T-cell (primary cell): ENCODE measurements around the gene HOXD9. TPM values are rescaled to one million over a fixed set of nuclear protein-coding genes. Genes with fewer than 3 reads are reported as not detected.

Source experiments
- ATAC-seq, 4 experiments: fragments of 200-7000 bp in 3 of 4; fragments of 150-1000 bp in 1 of 4; cut with Tn5 transposase; replicated peaks in 1 of 4; 1 replicate in 3 of 4; 2 replicates in 1 of 4; pipeline ENCODE4 v1.10.0; 2021; ENCODE audit warnings: moderate library complexity in 3 of 4, mild to moderate bottlenecking in 2 of 4, moderate number of reproducible peaks in 1 of 4
- CTCF ChIA-PET, 2 donors: fragments of 300-600 bp; sonication (Branson Sonifier 250); formaldehyde crosslinking; loops; one replicate each; lab custom pipeline; 2022; ENCODE audit warnings: antibody characterized with exemption in 2 of 2; lab: Charles Lee
- POLR2A ChIA-PET, 2 donors: fragments of 300-600 bp; sonication (Branson Sonifier 250); formaldehyde crosslinking; loops; one replicate each; lab custom pipeline; 2022; ENCODE audit warnings: antibody characterized with exemption in 2 of 2; lab: Charles Lee
- DNase-seq, 35 experiments: peaks; one replicate each; pipeline versions ENCODE4 v3.0.0 to v3.0.0-alpha.2; 2013 to 2023
- H3K27ac ChIP-seq: one replicate; pipeline ENCODE4 v1.5.1; 2013; ENCODE audit warnings: low read length
- H3K27me3 ChIP-seq, 2 experiments: replicated peaks in 1 of 2; 1 replicate in 1 of 2; 2 replicates in 1 of 2; pipeline versions ENCODE4 v1.6.1 to v1.7.0; 2013; ENCODE audit warnings: low read length in 1 of 2, mixed read lengths in 1 of 2; ENCODE audit not compliant: control insufficient read depth in 2 of 2, insufficient read depth in 2 of 2; ENCODE audit errors: extremely low read depth in 1 of 2
- H3K36me3 ChIP-seq, 2 donors: 1 replicate in 1 of 2; 2 replicates in 1 of 2; pipeline versions ENCODE4 v1.6.1 to v1.7.0; 2013; ENCODE audit warnings: low read length in 1 of 2; ENCODE audit not compliant: control insufficient read depth in 2 of 2, insufficient read depth in 1 of 2; ENCODE audit errors: extremely low read depth in 1 of 2
- H3K4me1 ChIP-seq, 2 experiments: 1 replicate in 1 of 2; 2 replicates in 1 of 2; pipeline versions ENCODE4 v1.6.1 to v1.7.0; 2013; ENCODE audit warnings: low read length in 2 of 2, mixed read lengths in 1 of 2; ENCODE audit not compliant: insufficient read depth in 2 of 2, control insufficient read depth in 1 of 2; ENCODE audit errors: extremely low read depth in 1 of 2
- H3K4me3 ChIP-seq, 2 donors: 1 replicate in 1 of 2; 2 replicates in 1 of 2; pipeline versions ENCODE4 v1.5.1 to v1.7.0; 2013; ENCODE audit warnings: mild to moderate bottlenecking in 2 of 2, low read length in 1 of 2, moderate library complexity in 1 of 2; ENCODE audit not compliant: control insufficient read depth in 1 of 2; ENCODE audit errors: extremely low read depth in 1 of 2
- H3K9me3 ChIP-seq: 2 replicates; pipeline ENCODE4 v1.7.0; 2013
- H3K27ac Mint-ChIP-seq, 2 donors: one replicate each; pipeline ENCODE4 v1.8.0; 2020 to 2021; ENCODE audit warnings: mild to moderate bottlenecking in 2 of 2, mixed read lengths in 2 of 2
- H3K27me3 Mint-ChIP-seq, 2 donors: one replicate each; pipeline ENCODE4 v1.8.0; 2021 to 2022; ENCODE audit warnings: mixed read lengths in 2 of 2
- H3K36me3 Mint-ChIP-seq: one replicate; pipeline ENCODE4 v1.8.0; 2021; ENCODE audit warnings: mixed read lengths
- H3K4me1 Mint-ChIP-seq, 3 donors: one replicate each; pipeline ENCODE4 v1.8.0; 2020 to 2022; ENCODE audit warnings: mixed read lengths in 3 of 3, mild to moderate bottlenecking in 1 of 3
- H3K4me3 Mint-ChIP-seq, 3 donors: one replicate each; pipeline ENCODE4 v1.8.0; 2020 to 2022; ENCODE audit warnings: mild to moderate bottlenecking in 3 of 3, mixed read lengths in 3 of 3, moderate library complexity in 3 of 3
- H3K9me3 Mint-ChIP-seq, 3 donors: one replicate each; pipeline ENCODE4 v1.8.0; 2020 to 2022; ENCODE audit warnings: mixed read lengths in 3 of 3
- WGBS: methylation state at CpG from one replicate; pipeline ENCODE4 v1.1.5; 2013; ENCODE audit warnings: missing lambda C conversion rate; ENCODE audit not compliant: insufficient coverage; 5-methylcytosine and 5-hydroxymethylcytosine counted together
- total RNA-seq, 35 experiments: library from RNA in 6 of 35; stranded (reverse) in 6 of 35; fragments of 120-200 nt in 1 of 35; gene quantifications; one replicate each; pipeline versions ENCODE4 v1.2.1 to v1.2.4 and lab custom pipeline; 2013 to 2026

The HOXD9 gene
- total RNA-seq, 5 donors from 2014 or later (not counting 1 experiment from before 2014, with no cell fraction given), result 0.13 to 0.15 TPM; not detected in 3

DNA sequence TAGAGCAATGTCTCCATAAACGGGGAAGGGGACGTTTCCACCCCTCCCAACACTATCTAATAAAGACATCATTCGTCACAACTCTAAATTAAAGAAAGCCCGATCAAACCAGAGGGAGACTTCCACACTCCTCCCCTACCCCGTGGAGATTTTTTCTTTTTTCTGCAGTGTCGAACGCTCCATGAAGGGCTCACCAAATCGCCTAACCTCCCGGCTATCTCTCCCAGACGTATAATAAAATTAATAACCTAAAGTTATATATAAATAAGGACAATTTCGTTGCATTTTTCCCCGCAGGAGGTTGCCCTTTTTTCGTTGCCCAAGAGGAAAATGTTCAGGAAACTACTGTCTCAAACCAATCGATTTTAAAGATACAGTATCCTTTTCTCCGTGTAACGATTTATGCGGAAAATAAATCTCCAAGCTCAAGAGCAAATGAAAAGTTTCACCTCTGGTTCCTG is 41.1 kb upstream of the HOXD9 start:
- H3K4me1 Mint-ChIP-seq, result peaks cover 11 to 18% (median 13%) of the 10 kb centered on the region in 3 donors
- Histone ChIP-seq H3K36me3 (no peaks in the 10 kb centered on the region), H3K4me1 (peaks cover 0 to 39% of the 10 kb centered on the region in 2 experiments), H3K9me3 (peaks cover 4% of the 10 kb centered on the region), H3K4me3 (peak overlapping the region in 1 of 2 donors; percentile 11), H3K27ac (no peak overlapping the region), H3K27me3 (peaks cover 29 to 77% of the 10 kb centered on the region in 2 experiments)
- H3K36me3 Mint-ChIP-seq, result peaks cover 15% of the 10 kb centered on the region
- H3K9me3 Mint-ChIP-seq, result peaks cover 3 to 17% (median 11%) of the 10 kb centered on the region in 3 donors
- H3K27me3 Mint-ChIP-seq, result peaks cover 61 to 77% of the 10 kb centered on the region in 2 donors
- ChIA-PET POLR2A (no interaction called here), CTCF (no interaction called here)
- H3K4me3 Mint-ChIP-seq, result peak overlapping the region in 1 of 3 donors; percentile 37
- H3K27ac Mint-ChIP-seq, result peak overlapping the region; percentile 48 to 65
- 22% methylated on average over 5 of the region's 17 CpGs for WGBS
- ATAC-seq (no peak), DNase-seq (peak in 1 of 35 experiments; percentile 17)

DNA sequence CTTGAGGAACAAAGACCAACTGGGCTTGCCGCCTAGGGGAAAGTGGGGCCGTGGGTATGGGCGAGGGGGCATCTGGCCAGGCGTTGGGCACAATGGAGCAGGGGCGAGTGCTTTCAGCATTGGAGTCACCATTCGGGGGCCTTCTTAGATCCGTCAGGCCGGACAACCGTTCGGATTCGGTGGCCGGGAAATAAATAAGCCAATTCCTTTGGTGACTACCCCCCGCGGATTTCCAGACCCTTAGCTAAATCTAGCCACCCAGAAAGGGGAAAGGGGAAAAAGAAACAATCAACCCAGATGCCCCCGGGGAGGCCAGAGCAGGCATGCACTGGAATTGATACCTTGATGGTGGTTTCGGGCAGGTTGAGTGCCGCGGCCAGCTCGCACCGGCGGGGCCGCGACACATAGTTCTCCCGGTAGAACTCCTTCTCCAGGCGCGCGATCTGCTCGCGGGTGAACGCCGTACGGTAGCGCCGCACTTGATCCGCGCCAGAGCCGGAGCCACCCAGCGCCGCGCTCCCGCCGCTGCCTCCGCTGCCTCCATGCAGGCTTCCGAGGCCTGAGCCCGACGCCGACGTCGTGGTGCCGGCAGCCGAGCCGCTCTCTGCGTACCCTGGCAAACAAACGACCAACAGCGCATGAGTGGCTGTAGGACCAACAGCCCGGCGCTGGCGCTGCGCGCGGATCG is 40.5 kb upstream of the HOXD9 start:
- POLR2A ChIA-PET, result interaction anchor here in 1 of 2 donors (1.0 kb wide), 1 partner anchor 21 kb away, joined by 3 read pairs; no protein-coding TSS in a partner anchor
- peaks cover 33 to 81% of the 10 kb centered on the region in 2 experiments for H3K27me3 ChIP-seq
- WGBS, result 14% methylated on average over 54 of the region's 62 CpGs
- H3K36me3 Mint-ChIP-seq, result peaks cover 15% of the 10 kb centered on the region
- H3K4me1 Mint-ChIP-seq, result peaks cover 11 to 18% (median 13%) of the 10 kb centered on the region in 3 donors
- H3K9me3 ChIP-seq, result peaks cover 4% of the 10 kb centered on the region
- peaks cover 0 to 39% of the 10 kb centered on the region in 2 experiments for H3K4me1 ChIP-seq
- peaks cover 61 to 79% of the 10 kb centered on the region in 2 donors for H3K27me3 Mint-ChIP-seq
- peak overlapping the region in 1 of 2 donors; percentile 47 for H3K4me3 ChIP-seq
- no peaks in the 10 kb centered on the region for H3K36me3 ChIP-seq
- DNase-seq, result peak in 2 of 35 experiments; percentile 19 to 23
- no peak for ATAC-seq
- CTCF ChIA-PET, result no interaction called here
- H3K9me3 Mint-ChIP-seq, result peaks cover 3 to 20% (median 8%) of the 10 kb centered on the region in 3 donors
- H3K27ac ChIP-seq, result no peak overlapping the region
- H3K4me3 Mint-ChIP-seq, result peak overlapping the region in 1 of 3 donors; percentile 42
- peak overlapping the region; percentile 39 to 65 for H3K27ac Mint-ChIP-seq

DNA sequence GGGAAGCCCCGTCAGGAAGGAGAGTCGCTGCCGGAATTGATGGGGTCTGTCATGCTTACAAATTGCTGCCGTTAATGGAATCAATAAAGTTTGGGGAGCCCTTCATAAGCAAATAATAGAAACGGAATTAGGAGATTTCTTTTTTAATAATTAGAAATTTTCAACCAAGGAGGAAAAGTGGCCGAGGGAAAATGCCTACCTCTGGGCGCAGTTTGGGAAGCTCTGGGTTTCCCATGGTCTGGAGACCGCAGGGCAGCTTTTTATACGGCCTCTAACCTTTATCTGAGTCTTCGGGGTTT is 40.0 kb upstream of the HOXD9 start:
- ChIA-PET CTCF (no interaction called here), POLR2A (interaction anchor here in 1 of 2 donors (1.0 kb wide), 1 partner anchor 20 kb away, joined by 3 read pairs; no protein-coding TSS in a partner anchor)
- H3K4me1 ChIP-seq, result peaks cover 0 to 39% of the 10 kb centered on the region in 2 experiments
- H3K27me3 ChIP-seq, result peaks cover 35 to 86% of the 10 kb centered on the region in 2 experiments
- H3K27ac ChIP-seq, result no peak overlapping the region
- peak overlapping the region in 1 of 3 donors; percentile 42 for H3K4me3 Mint-ChIP-seq
- peaks cover 15% of the 10 kb centered on the region for H3K36me3 Mint-ChIP-seq
- H3K9me3 Mint-ChIP-seq, result peaks cover 4 to 20% (median 8%) of the 10 kb centered on the region in 3 donors
- DNase-seq, result peak in 1 of 35 experiments; percentile 20
- H3K4me1 Mint-ChIP-seq, result peaks cover 11 to 18% (median 13%) of the 10 kb centered on the region in 3 donors
- H3K27ac Mint-ChIP-seq, result peak overlapping the region in 1 of 2 donors; percentile 39
- ATAC-seq, result no peak
- H3K36me3 ChIP-seq, result no peaks in the 10 kb centered on the region
- no CpG with 5 or more reads among the region's 10 CpGs for WGBS
- H3K9me3 ChIP-seq, result peaks cover 5% of the 10 kb centered on the region
- H3K27me3 Mint-ChIP-seq, result peaks cover 62 to 79% of the 10 kb centered on the region in 2 donors
- no peak overlapping the region for H3K4me3 ChIP-seq

DNA sequence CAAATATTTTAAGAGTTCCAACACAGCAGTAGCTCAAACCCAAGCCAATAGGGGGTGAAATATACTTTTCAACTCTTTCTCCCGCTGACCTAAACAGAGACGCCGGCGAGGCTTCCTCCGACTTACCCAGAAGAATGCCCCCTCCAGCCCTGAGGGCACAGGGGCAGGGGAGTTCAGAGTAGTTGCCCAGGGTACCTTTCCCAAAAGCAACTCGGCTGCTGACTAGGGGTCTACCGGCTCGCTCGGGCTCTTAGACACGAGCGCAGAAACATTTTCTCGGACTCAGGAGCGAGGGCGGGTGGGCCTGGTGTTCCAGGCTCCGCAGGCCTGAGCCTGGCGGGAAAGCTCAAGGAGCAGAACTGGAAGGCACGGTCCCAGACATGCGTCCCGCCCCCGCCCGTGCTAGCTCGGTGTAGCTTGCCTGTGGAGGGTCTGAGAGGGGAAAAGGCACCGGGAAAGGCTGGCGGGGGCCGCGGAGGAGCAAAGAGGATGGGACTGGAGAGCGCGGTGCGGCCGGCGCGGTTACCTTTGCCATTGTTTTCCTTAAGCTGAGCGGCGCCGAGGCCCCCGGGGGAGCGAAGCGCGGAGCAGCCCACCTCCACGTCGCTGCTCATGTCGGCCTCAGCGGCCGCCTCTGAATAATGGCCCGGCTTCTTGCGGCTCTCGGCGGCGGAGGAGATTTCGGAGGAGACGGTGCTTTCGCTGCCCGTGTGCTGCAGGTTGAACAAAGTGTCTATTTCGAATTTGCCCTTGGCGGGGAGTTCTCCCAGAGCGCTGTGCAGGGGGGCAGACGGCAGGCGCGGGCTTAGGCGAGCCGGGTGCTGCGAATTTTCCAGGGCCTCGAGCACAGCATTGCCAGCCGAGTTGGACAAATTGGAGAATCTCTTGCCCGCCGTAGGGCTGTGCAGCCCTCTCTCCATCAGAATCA is 39.4 kb upstream of the HOXD9 start:
- ATAC-seq (no peak), DNase-seq (peak in 2 of 35 experiments; percentile 5 to 22)
- H3K9me3 ChIP-seq, result peaks cover 5% of the 10 kb centered on the region
- peaks cover 13 to 18% (median 14%) of the 10 kb centered on the region in 3 donors for H3K4me1 Mint-ChIP-seq
- H3K27me3 ChIP-seq, result peaks cover 38 to 93% of the 10 kb centered on the region in 2 experiments
- peaks cover 15% of the 10 kb centered on the region for H3K36me3 Mint-ChIP-seq
- peak overlapping the region in 1 of 3 donors; percentile 42 for H3K4me3 Mint-ChIP-seq
- H3K9me3 Mint-ChIP-seq, result peaks cover 4 to 20% (median 8%) of the 10 kb centered on the region in 3 donors
- H3K4me3 ChIP-seq, result peak overlapping the region in 1 of 2 donors; percentile 38
- peaks cover 0 to 43% of the 10 kb centered on the region in 2 experiments for H3K4me1 ChIP-seq
- no peaks in the 10 kb centered on the region for H3K36me3 ChIP-seq
- peak overlapping the region; percentile 28 to 55 for H3K27ac Mint-ChIP-seq
- H3K27me3 Mint-ChIP-seq, result peaks cover 67 to 84% of the 10 kb centered on the region in 2 donors
- no peak overlapping the region for H3K27ac ChIP-seq
- ChIA-PET POLR2A (interaction anchor here in 1 of 2 donors (1.0 kb wide), 1 partner anchor 20 kb away, joined by 3 read pairs; no protein-coding TSS in a partner anchor), CTCF (interaction anchor here in 1 of 2 donors (0.5 kb wide), 1 partner anchor 58 kb away, joined by 3 read pairs; no protein-coding TSS in a partner anchor)
- WGBS, result 13% methylated on average over 61 of the region's 66 CpGs

DNA sequence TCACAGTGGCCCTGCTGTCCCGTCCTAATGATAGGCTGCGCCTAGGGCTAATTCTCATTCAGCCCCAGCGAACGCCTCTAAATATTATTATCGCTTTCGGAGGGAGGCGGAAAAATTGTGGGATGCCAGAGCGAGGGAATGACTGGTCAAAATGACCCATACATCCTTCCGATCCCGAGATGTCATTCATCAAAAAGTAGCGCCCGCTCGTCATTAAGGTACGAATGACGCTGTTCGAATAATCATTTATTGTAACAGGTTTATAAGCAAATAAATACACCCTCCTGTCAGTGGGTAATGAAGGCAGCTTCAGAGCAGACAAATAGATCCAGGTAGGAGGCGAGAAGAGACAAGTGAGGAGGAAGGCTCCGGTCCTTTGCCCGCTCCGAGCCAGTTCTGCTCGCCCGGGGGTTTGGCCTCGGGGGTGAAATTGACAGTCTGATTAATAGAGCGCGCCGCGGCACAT is 38.7 kb upstream of the HOXD9 start, which contains the start of gene EVX2:
EVX2 (minus strand) TSS at position 167 of the 466 bp plus-strand sequence. CDS start 186 bp downstream, outside the sequence.
- Histone ChIP-seq H3K27me3 (peaks cover 38 to 96% of the 10 kb centered on the region in 2 experiments), H3K4me3 (peak within 1 kb of the TSS in 1 of 2 donors; percentile 38), H3K4me1 (peaks cover 0 to 50% of the 10 kb centered on the region in 2 experiments), H3K27ac (no peak within 1 kb of the TSS), H3K36me3 (no peaks in the 10 kb centered on the region), H3K9me3 (peaks cover 3% of the 10 kb centered on the region)
- peak in 2 of 35 experiments; percentile 5 to 15 for DNase-seq
- Mint-ChIP-seq H3K9me3 (peaks cover under 1 to 14% (median 4%) of the 10 kb centered on the region in 3 donors), H3K27ac (peak within 1 kb of the TSS; percentile 55 to 75), H3K4me1 (peaks cover 14 to 18% (median 16%) of the 10 kb centered on the region in 3 donors), H3K27me3 (peaks cover 65 to 84% of the 10 kb centered on the region in 2 donors), H3K4me3 (peak within 1 kb of the TSS in 1 of 3 donors; percentile 42), H3K36me3 (peaks cover 9% of the 10 kb centered on the region)
- no peak for ATAC-seq
- WGBS, result 22% methylated on average over 6 of the region's 27 CpGs
- POLR2A ChIA-PET, result no interaction called here
- CTCF ChIA-PET, result no interaction called here
